Liver (tissue), 9 donors: Measurements from ENCODE around the gene MTARC1. TPM values are rescaled to one million over a fixed set of nuclear protein-coding genes. Genes with fewer than 3 reads are reported as not detected.

Experiments used
- DNase-seq: peaks from one replicate; pipeline ENCODE4 v3.0.0-alpha.2; 2017; ENCODE audit warnings: low spot score
- H3K27ac ChIP-seq, 2 donors: one replicate each; pipeline ENCODE4 v1.7.0; 2013; ENCODE audit warnings: inconsistent platforms in 2 of 2, low read length in 2 of 2, control low read depth in 1 of 2, low read depth in 1 of 2, mild to moderate bottlenecking in 1 of 2
- H3K27me3 ChIP-seq, 4 donors: one replicate each; pipeline versions ENCODE4 v1.6.1 to v1.7.0; 2013; ENCODE audit warnings: low read length in 3 of 4, inconsistent platforms in 1 of 4, mild to moderate bottlenecking in 1 of 4, moderate library complexity in 1 of 4; ENCODE audit not compliant: control insufficient read depth in 4 of 4, insufficient read depth in 4 of 4
- H3K36me3 ChIP-seq, 4 donors: one replicate each; pipeline versions ENCODE4 v1.6.1 to v1.7.0; 2013; ENCODE audit warnings: low read length in 3 of 4, mild to moderate bottlenecking in 3 of 4, low read depth in 1 of 4, moderate library complexity in 1 of 4; ENCODE audit not compliant: control insufficient read depth in 4 of 4, insufficient read depth in 3 of 4
- H3K4me1 ChIP-seq, 4 donors: one replicate each; pipeline versions ENCODE4 v1.6.1 to v1.7.0; 2013; ENCODE audit warnings: low read length in 3 of 4, mild to moderate bottlenecking in 3 of 4, moderate library complexity in 1 of 4; ENCODE audit not compliant: control insufficient read depth in 4 of 4, insufficient read depth in 4 of 4
- H3K4me3 ChIP-seq, 3 donors: one replicate each; pipeline versions ENCODE4 v1.6.1 to v1.7.0; 2013; ENCODE audit warnings: low read length in 3 of 3, control low read depth in 1 of 3, low read depth in 1 of 3, mild to moderate bottlenecking in 1 of 3
- H3K9ac ChIP-seq, 2 donors: one replicate each; pipeline ENCODE4 v1.7.0; 2013; ENCODE audit warnings: low read length in 2 of 2, mild to moderate bottlenecking in 2 of 2, moderate library complexity in 2 of 2, control low read depth in 1 of 2, low read depth in 1 of 2
- H3K9me3 ChIP-seq, 4 donors: one replicate each; pipeline versions ENCODE4 v1.6.1 to v1.7.0; 2013; ENCODE audit warnings: low read length in 3 of 4; ENCODE audit not compliant: control insufficient read depth in 4 of 4
- CTCF ChIP-seq: fragments of 150-350 bp; IDR thresholded peaks from 2 replicates; pipeline ENCODE4 v1.5.1; 2017; ENCODE audit warnings: improper control_type of control experiment, low read depth, low read length; ENCODE audit not compliant: missing input control
- EGR1 ChIP-seq, 2 donors: IDR thresholded peaks; 2 replicates each; pipeline ENCODE4 v1.6.1; 2016 to 2018; ENCODE audit warnings: antibody characterized with exemption in 2 of 2, low read depth in 2 of 2
- GABPA ChIP-seq, 2 donors: IDR thresholded peaks in 1 of 2; conservative IDR thresholded peaks in 1 of 2; 2 replicates each; pipeline ENCODE4 v1.6.1; 2016; ENCODE audit warnings: antibody characterized with exemption in 2 of 2, mild to moderate bottlenecking in 1 of 2, moderate library complexity in 1 of 2
- HNF4A ChIP-seq, 2 donors: conservative IDR thresholded peaks; 2 replicates each; pipeline ENCODE4 v1.6.1; 2016; ENCODE audit warnings: antibody characterized with exemption in 2 of 2, mild to moderate bottlenecking in 2 of 2
- HNF4G ChIP-seq: IDR thresholded peaks from 2 replicates; pipeline ENCODE4 v1.6.1; 2016; ENCODE audit warnings: antibody characterized with exemption
- JUND ChIP-seq, 2 donors: IDR thresholded peaks; 2 replicates each; pipeline ENCODE4 v1.6.1; 2016; ENCODE audit warnings: antibody characterized with exemption in 2 of 2
- MAX ChIP-seq: IDR thresholded peaks from 2 replicates; pipeline ENCODE4 v1.6.1; 2016; ENCODE audit warnings: antibody characterized with exemption
- RXRA ChIP-seq, 2 donors: IDR thresholded peaks; 2 replicates each; pipeline ENCODE4 v1.6.1; 2017 to 2018; ENCODE audit warnings: antibody characterized with exemption in 2 of 2, mild to moderate bottlenecking in 1 of 2
- TAF1 ChIP-seq: conservative IDR thresholded peaks from 2 replicates; pipeline ENCODE4 v1.6.1; 2016; ENCODE audit warnings: antibody characterized with exemption, mild to moderate bottlenecking
- WGBS: extraction: QIAGEN DNeasy Blood & Tissue Kit; methylation state at CpG from one replicate; pipeline ENCODE4 v1.1.7; 2013; 5-methylcytosine and 5-hydroxymethylcytosine counted together
- polyA plus RNA-seq, 2 donors: library from polyadenylated mRNA; stranded (reverse) in 1 of 2; unstranded in 1 of 2; fragments of 200-250 nt in 1 of 2; fragments of >200 nt in 1 of 2; fragmentation: Nextera tagmentation in 1 of 2; extraction: Ambion mirVana in 1 of 2; gene quantifications; one replicate each; pipeline versions ENCODE4 v1.2.1 to v1.2.3, GENCODE V29; 2013 to 2015
- total RNA-seq, 2 donors: library from RNA; depleted of rRNA; stranded (reverse); fragments of >200 nt; gene quantifications; one replicate each; pipeline ENCODE4 v1.2.3, GENCODE V29; 2014
- donor health status: healthy.
- donor health status: healthy.
- donor health status: healthy.
- donor health status: healthy.
- donor health status: healthy.

Gene MTARC1
- total and polyA plus RNA-seq, 4 donors = 9.8 to 71.3 (median 21.5) TPM

- H3K36me3 ChIP-seq = peaks cover 4 to 27% (median 13%) of the 10 kb centered on the region in 4 donors
- H3K4me3 ChIP-seq = no peak overlapping the region
- no peaks in the 10 kb centered on the region for H3K9me3 ChIP-seq
- peaks cover 6 to 72% (median 59%) of the 10 kb centered on the region in 4 donors for H3K4me1 ChIP-seq
- peak overlapping the region; percentile 88 to 89 for H3K27ac ChIP-seq
- no peak for DNase-seq
- 62% methylated on average over 11 of the region's 11 CpGs for WGBS
- H3K27me3 ChIP-seq = no peaks in the 10 kb centered on the region
- no peak overlapping the region for H3K9ac ChIP-seq
- no peak for TF ChIP-seq MAX
- peak in 1 of 2 donors; percentile 2 for TF ChIP-seq HNF4A (conservative IDR thresholded peaks at IDR 0.05)
- TF ChIP-seq CTCF = no peak
These were observed 1.3 kb upstream of the MTARC1 start for GRCh38 chr1:220785166-220786056.

GRCh38 chr1:220786057-220786336, 716 bp upstream of the MTARC1 start:
- Histone ChIP-seq H3K4me3 (peak overlapping the region; percentile 14 to 70 (median 62)), H3K9ac (no peak overlapping the region), H3K27ac (peak overlapping the region; percentile 88 to 89), H3K27me3 (no peaks in the 10 kb centered on the region), H3K4me1 (peaks cover 10 to 78% (median 65%) of the 10 kb centered on the region in 4 donors), H3K9me3 (no peaks in the 10 kb centered on the region), H3K36me3 (peaks cover 4 to 27% (median 13%) of the 10 kb centered on the region in 4 donors)
- TF ChIP-seq GABPA (IDR thresholded peaks at IDR 0.05 in 1 of 2, conservative IDR thresholded peaks at IDR 0.05 in 1 of 2) (peak; percentile 19 to 54), EGR1 (IDR thresholded peaks at IDR 0.05; ENCODE audit: low read depth in 2 of 2) (no peak)
- WGBS = 12% methylated on average over 13 of the region's 13 CpGs
- no peak for DNase-seq

GRCh38 chr1:220787069-220787619, 431 bp downstream of the MTARC1 start:
- Histone ChIP-seq H3K9me3 (no peaks in the 10 kb centered on the region), H3K9ac (peak overlapping the region; percentile 58 to 60), H3K27ac (peak overlapping the region; percentile 88 to 89), H3K4me1 (peaks cover 12 to 89% (median 76%) of the 10 kb centered on the region in 4 donors), H3K4me3 (peak overlapping the region; percentile 62 to 73 (median 70)), H3K36me3 (peaks cover 2 to 22% (median 10%) of the 10 kb centered on the region in 4 donors), H3K27me3 (no peaks in the 10 kb centered on the region)
- peak; percentile 56 for DNase-seq
- 4% methylated on average over 32 of the region's 32 CpGs for WGBS
- TF ChIP-seq HNF4G = no peak
- peak; percentile 44 for TF ChIP-seq TAF1
- TF ChIP-seq HNF4A (conservative IDR thresholded peaks at IDR 0.05) = peak in 1 of 2 donors; percentile 10

- peaks cover 12 to 82% (median 73%) of the 10 kb centered on the region in 4 donors for H3K4me1 ChIP-seq
- peak overlapping the region; percentile 88 to 89 for H3K27ac ChIP-seq
- H3K4me3 ChIP-seq = no peak overlapping the region
- TF ChIP-seq JUND (IDR thresholded peaks at IDR 0.05) = peak in 1 of 2 donors; percentile 15
- TF ChIP-seq CTCF = no peak
- TF ChIP-seq TAF1 = no peak
- peak; percentile 71 for TF ChIP-seq MAX
- peak in 1 of 2 donors; percentile 66 for TF ChIP-seq RXRA (IDR thresholded peaks at IDR 0.05)
- peak in 1 of 2 donors; percentile 65 for TF ChIP-seq HNF4A (conservative IDR thresholded peaks at IDR 0.05)
- no peaks in the 10 kb centered on the region for H3K27me3 ChIP-seq
- H3K9ac ChIP-seq = peak overlapping the region in 1 of 2 donors; percentile 13
- WGBS = 42% methylated on average over 7 of the region's 7 CpGs
- peak; percentile 22 for DNase-seq
- H3K36me3 ChIP-seq = peaks cover 0 to 6% (median 1%) of the 10 kb centered on the region in 4 donors
- no peaks in the 10 kb centered on the region for H3K9me3 ChIP-seq
These were observed 2.2 kb downstream of the MTARC1 start for GRCh38 chr1:220788900-220789299.
